Measurements from ENCODE around the gene LRIG1. TPM values are rescaled to one million over a fixed set of nuclear protein-coding genes. Genes with fewer than 3 reads are reported as not detected.
A peak's percentile ranks its signal among the peaks of the same experiment; 100 is the strongest.

The LRIG1 gene
- total RNA-seq, 4 donors from 2014 or later = 95.3 to 136 (median 131) TPM

GRCh38 chr3:66396161-66396760 is 104.6 kb downstream of the LRIG1 start:
- no peak for DNase-seq (ENCODE audit: extremely low spot score)
- intact Hi-C loops (cut with DNase I) = no loop called here
- Histone ChIP-seq H3K36me3 (peaks cover 23 to 91% (median 66%) of the 10 kb centered on the region in 4 donors), H3K9me3 (no peaks in the 10 kb centered on the region), H3K4me3 (no peak overlapping the region), H3K27ac (replicated peaks in 1 of 4) (no peak overlapping the region), H3K4me1 (peaks cover 35 to 70% (median 63%) of the 10 kb centered on the region in 4 donors), H3K27me3 (no peaks in the 10 kb centered on the region)
- WGBS = 91% methylated on average over 12 of the region's 13 CpGs
- no peak for TF ChIP-seq EP300 (IDR thresholded peaks at IDR 0.05)
- no peak for TF ChIP-seq POLR2AphosphoS5 (IDR thresholded peaks at IDR 0.05)
- no peak for TF ChIP-seq CTCF (IDR thresholded peaks at IDR 0.05)
- no peak for TF ChIP-seq POLR2A (IDR thresholded peaks at IDR 0.05; ENCODE audit: low read depth)

- Histone ChIP-seq H3K9me3 (no peaks in the 10 kb centered on the region), H3K4me3 (no peak overlapping the region), H3K4me1 (peaks cover 30 to 64% (median 57%) of the 10 kb centered on the region in 4 donors), H3K36me3 (peaks cover 23 to 90% (median 66%) of the 10 kb centered on the region in 4 donors), H3K27me3 (no peaks in the 10 kb centered on the region), H3K27ac (replicated peaks in 1 of 4) (peak overlapping the region in 1 of 4 donors; percentile 52)
- TF ChIP-seq EP300 (IDR thresholded peaks at IDR 0.05) (no peak), POLR2A (IDR thresholded peaks at IDR 0.05; ENCODE audit: low read depth) (no peak), CTCF (IDR thresholded peaks at IDR 0.05) (no peak), POLR2AphosphoS5 (IDR thresholded peaks at IDR 0.05) (no peak)
- WGBS = 95% methylated on average over 10 of the region's 10 CpGs
- intact Hi-C loops (cut with DNase I) = no loop called here
- DNase-seq (ENCODE audit: extremely low spot score) = no peak
Observed at GRCh38 chr3:66395635-66396034, 105.2 kb downstream of the LRIG1 start.

GRCh38 chr3:66394753-66395249 is 106.0 kb downstream of the LRIG1 start:
- 81% methylated on average over 8 of the region's 8 CpGs for WGBS
- Histone ChIP-seq H3K27ac (replicated peaks in 1 of 4) (peak overlapping the region in 2 of 4 donors; percentile 3 to 52), H3K27me3 (no peaks in the 10 kb centered on the region), H3K4me1 (peaks cover 30 to 56% (median 49%) of the 10 kb centered on the region in 4 donors), H3K9me3 (no peaks in the 10 kb centered on the region), H3K36me3 (peaks cover 23 to 84% (median 65%) of the 10 kb centered on the region in 4 donors), H3K4me3 (no peak overlapping the region)
- intact Hi-C loops (cut with DNase I) = no loop called here
- TF ChIP-seq EP300 (IDR thresholded peaks at IDR 0.05) = no peak
- no peak for TF ChIP-seq CTCF (IDR thresholded peaks at IDR 0.05)
- TF ChIP-seq POLR2A (IDR thresholded peaks at IDR 0.05; ENCODE audit: low read depth) = no peak
- no peak for TF ChIP-seq POLR2AphosphoS5 (IDR thresholded peaks at IDR 0.05)
- DNase-seq (ENCODE audit: extremely low spot score) = no peak

- Histone ChIP-seq H3K27ac (replicated peaks in 1 of 4) (peak overlapping the region in 3 of 4 donors; percentile 3 to 52 (median 28)), H3K9me3 (no peaks in the 10 kb centered on the region), H3K4me3 (no peak overlapping the region), H3K27me3 (no peaks in the 10 kb centered on the region), H3K36me3 (peaks cover 23 to 78% (median 62%) of the 10 kb centered on the region in 4 donors), H3K4me1 (peaks cover 30 to 51% (median 48%) of the 10 kb centered on the region in 4 donors)
- TF ChIP-seq EP300 (IDR thresholded peaks at IDR 0.05) = no peak
- TF ChIP-seq POLR2AphosphoS5 (IDR thresholded peaks at IDR 0.05) = no peak
- TF ChIP-seq POLR2A (IDR thresholded peaks at IDR 0.05; ENCODE audit: low read depth) = no peak
- no peak for TF ChIP-seq CTCF (IDR thresholded peaks at IDR 0.05)
- no peak for DNase-seq (ENCODE audit: extremely low spot score)
- intact Hi-C loops (cut with DNase I) = no loop called here
- 70% methylated on average over 12 of the region's 12 CpGs for WGBS
Observed at GRCh38 chr3:66394019-66394752, 106.6 kb downstream of the LRIG1 start.
